IPS-18c (cell line): ENCODE results near the gene C1orf167.
"Not testable (repeated sequence)": the region's sequence is repeated elsewhere in the genome, so short reads cannot be mapped to it uniquely, and the experiment has no call there.

ENCODE experiments used
- H3K4me3 ChIP-seq: 2 replicates; pipeline ENCODE4 v1.7.0; 2013; ENCODE audit warnings: low read depth, mild to moderate bottlenecking, low read length, moderate library complexity; ENCODE audit not compliant: insufficient read depth
- H3K9me3 ChIP-seq: one replicate; pipeline ENCODE4 v1.6.1; 2013; ENCODE audit warnings: mild to moderate bottlenecking, low read length, moderate library complexity; ENCODE audit not compliant: control insufficient read depth, insufficient read depth

The C1orf167 gene

GRCh38 chr1:11803924-11804665, 42.1 kb downstream of the C1orf167 start:
- not testable (repeated sequence) for H3K9me3 ChIP-seq
- H3K4me3 ChIP-seq, result peak overlapping the region; percentile 89

- peak overlapping the region; percentile 89 for H3K4me3 ChIP-seq
- peaks cover 2% of the 10 kb centered on the region for H3K9me3 ChIP-seq
Measured at GRCh38 chr1:11804666-11805421, 42.9 kb downstream of the C1orf167 start.

DNA sequence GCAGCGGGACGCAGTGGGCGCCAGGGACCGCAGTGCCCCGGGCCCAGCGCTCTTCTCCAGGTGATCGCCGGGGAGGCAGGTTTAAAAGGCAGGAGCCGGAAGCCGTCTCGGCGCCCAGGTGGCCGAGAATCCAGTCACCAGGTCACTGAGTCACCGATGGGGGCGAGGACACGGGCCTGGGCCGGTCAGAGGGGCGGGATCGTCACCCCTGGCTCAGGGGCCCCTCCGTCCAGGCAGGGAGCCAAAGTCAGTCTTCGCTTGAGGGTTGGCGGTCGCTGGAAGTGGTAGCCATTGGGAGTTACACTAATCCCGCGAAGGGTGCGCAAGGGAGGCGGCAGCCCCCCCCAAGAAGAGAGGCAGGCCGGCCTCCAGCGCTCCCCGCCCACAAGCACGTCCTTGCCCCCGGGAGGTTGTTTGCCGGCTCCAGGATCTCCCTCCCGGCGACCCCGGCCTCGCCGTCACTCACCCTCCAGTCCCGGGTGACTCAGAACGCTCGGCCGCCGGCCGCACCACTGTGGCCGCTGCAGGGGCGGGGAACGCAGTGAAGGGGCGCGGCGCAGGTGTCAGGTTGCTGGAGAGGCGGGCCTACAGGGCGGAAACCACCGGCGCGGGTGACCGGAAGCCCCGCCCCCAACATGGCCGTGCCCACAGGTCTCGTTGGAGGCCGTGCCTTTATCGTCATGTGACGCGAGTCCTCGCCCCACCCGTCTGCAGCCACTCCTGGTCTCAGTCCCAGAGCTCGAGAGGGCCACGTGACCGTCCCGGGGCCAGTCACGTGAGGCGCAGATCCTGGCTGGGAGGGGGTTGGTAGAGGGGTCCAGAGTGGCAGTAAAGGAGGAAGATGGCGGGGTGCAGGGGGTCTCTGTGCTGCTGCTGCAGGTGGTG, 43.7 kb downstream of the C1orf167 start, which contains the start of the genes CLCN6 and MTHFR:
CLCN6 (plus strand) TSS at position 770 of the 885 bp plus-strand sequence; CDS start at position 842, 72 bp downstream.
MTHFR (minus strand) TSS at position 543 of the 885 bp plus-strand sequence. CDS start 2,848 bp downstream, outside the sequence.
- Histone ChIP-seq H3K9me3 (peaks cover 2% of the 10 kb centered on the region), H3K4me3 (peak within 1 kb of the TSS; percentile 89)

DNA sequence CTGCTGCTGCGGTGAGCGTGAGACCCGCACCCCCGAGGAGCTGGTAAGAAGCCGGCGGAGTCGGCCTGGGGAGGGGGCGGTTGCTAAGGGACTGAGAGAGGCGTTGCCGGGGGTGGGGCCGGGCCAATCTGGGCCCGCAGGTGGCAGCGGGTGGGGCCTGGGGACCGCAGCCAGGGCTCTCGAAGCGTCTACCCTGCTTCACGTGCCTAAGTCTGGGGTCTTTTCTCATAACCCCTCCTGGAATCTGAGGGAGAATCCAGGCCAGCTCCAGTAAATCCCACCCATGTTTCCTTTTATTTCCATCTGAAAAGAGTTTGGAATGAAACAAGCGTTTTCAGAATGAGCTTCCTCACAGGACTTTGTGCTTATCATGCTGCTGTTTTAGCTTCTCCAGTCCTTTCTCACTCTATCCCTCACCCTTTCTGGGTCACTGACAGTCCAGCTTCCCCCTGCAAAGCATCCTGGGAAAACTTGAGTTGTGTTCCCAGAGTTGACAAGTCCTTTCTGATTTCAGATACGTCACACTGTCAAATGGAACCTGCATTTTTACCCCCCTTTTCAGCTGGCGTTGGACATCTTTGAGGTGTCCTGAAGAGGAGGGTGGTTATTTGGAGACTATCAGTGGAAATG, 44.4 kb downstream of the C1orf167 start:
- H3K4me3 ChIP-seq, result peak overlapping the region; percentile 89
- peaks cover 2% of the 10 kb centered on the region for H3K9me3 ChIP-seq

GRCh38 chr1:11807133-11807532, 45.1 kb downstream of the C1orf167 start:
- Histone ChIP-seq H3K4me3 (peak overlapping the region; percentile 25; the same call in 1 of the 2 replicates), H3K9me3 (peaks cover 2% of the 10 kb centered on the region)

GRCh38 chr1:11813021-11813420, 51.0 kb downstream of the C1orf167 start:
- H3K9me3 ChIP-seq, result no peaks in the 10 kb centered on the region
- no peak overlapping the region for H3K4me3 ChIP-seq

DNA sequence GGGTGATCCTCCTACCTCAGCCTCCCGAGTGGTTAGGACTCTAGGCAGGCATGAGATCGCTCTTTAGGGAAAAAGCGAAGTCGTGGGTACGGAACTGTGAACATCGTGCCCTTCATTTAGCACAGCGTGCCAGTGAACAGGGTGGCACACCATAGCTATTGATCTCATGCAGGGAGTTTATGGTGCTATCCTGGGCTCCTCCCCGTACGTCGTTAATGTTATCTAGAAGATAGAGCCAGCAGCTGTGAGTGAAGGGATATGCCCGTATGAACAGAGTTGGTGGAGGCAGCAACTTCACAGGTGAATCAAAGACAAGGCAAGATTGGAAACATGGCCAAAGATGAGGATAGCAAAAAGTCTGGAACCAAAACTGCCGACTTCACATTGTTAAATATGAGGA, 55.2 kb downstream of the C1orf167 start:
- Histone ChIP-seq H3K9me3 (no peaks in the 10 kb centered on the region), H3K4me3 (no peak overlapping the region)

DNA sequence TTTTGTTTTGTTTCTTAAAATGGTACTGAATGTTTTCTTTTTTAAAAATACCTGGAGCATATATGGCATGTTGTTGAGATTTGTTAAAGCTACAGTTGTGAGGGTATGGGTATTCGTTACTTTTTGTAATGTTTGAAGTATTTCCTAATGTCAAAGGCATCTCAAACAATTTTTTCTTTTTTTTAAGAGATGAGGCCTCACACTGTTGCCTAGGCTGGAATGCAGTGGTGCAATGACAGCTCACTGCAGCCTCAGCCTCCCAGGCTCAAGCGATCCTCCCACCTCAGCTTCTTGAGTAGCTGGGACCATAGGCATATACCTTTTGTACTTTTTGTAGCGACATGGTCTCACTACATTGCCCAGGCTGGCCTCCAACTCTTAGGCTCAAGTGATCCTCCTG, 60.1 kb downstream of the C1orf167 start:
- no peaks in the 10 kb centered on the region for H3K9me3 ChIP-seq
- H3K4me3 ChIP-seq, result no peak overlapping the region

- no peaks in the 10 kb centered on the region for H3K9me3 ChIP-seq
- H3K4me3 ChIP-seq, result no peak overlapping the region
Measured at GRCh38 chr1:11823366-11824137, 61.6 kb downstream of the C1orf167 start.

DNA sequence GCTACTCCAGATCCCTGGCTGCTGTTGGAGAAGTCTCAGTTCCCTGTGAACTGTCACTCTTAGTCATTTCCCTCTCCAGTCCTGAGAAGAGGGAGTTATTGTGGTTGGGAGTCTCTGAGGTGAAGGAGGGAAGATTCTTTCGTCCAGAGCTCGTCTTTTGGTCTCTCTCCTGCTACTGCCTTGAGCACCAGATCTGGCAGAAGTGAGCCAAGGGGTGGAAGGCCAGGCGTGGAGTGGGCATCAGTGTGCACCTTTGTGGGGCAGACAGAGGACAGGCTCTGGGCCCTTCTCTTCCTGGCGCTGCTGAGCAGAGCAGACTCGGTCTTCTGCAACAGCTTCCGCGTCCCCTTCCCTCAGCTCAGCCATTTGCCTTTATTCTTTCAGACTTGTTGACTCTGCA, 63.1 kb downstream of the C1orf167 start:
- no peak overlapping the region for H3K4me3 ChIP-seq

DNA sequence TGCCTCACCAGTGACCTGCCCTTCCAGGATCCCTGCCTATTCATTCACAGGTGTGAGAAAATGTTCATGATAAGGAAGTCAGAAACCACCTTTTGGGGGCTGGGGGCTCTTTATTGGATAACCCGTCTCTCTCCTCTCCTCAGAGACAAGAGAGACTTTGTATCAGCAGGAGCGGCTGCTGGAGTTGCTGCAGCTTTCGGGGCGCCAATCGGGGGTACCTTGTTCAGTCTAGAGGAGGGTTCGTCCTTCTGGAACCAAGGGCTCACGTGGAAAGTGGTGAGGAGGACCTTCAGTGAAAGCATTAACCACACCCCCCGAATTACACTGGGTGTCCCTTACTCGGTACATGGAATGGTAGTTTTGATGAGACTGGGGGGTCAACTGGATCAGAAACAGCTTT, 65.0 kb downstream of the C1orf167 start:
- Histone ChIP-seq H3K4me3 (no peak overlapping the region), H3K9me3 (no peaks in the 10 kb centered on the region)

More for the DNA sequence above, 63.1 kb downstream of the C1orf167 start:
- H3K9me3 ChIP-seq, result no peaks in the 10 kb centered on the region

DNA sequence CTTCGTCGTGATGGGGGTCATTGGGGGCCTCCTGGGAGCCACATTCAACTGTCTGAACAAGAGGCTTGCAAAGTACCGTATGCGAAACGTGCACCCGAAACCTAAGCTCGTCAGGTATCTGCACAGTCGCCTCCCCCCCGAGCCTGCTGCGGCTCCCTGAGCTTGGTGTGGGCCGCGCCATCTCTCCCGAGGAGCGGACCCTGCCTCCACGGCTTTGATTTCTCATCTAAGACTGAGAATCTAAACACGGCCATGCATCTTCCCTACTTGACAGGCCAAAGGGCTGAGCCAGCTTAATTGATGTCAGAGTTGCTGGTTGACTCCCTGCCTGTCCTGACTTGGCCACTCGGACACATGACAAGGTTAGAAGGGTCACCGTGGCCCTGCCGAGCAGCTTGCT, 66.5 kb downstream of the C1orf167 start:
- Histone ChIP-seq H3K9me3 (no peaks in the 10 kb centered on the region), H3K4me3 (no peak overlapping the region)

GRCh38 chr1:11831945-11832725, 70.1 kb downstream of the C1orf167 start:
- H3K9me3 ChIP-seq, result no peaks in the 10 kb centered on the region
- no peak overlapping the region for H3K4me3 ChIP-seq

- H3K4me3 ChIP-seq, result no peak overlapping the region
Measured at GRCh38 chr1:11833497-11833896, 71.5 kb downstream of the C1orf167 start.

DNA sequence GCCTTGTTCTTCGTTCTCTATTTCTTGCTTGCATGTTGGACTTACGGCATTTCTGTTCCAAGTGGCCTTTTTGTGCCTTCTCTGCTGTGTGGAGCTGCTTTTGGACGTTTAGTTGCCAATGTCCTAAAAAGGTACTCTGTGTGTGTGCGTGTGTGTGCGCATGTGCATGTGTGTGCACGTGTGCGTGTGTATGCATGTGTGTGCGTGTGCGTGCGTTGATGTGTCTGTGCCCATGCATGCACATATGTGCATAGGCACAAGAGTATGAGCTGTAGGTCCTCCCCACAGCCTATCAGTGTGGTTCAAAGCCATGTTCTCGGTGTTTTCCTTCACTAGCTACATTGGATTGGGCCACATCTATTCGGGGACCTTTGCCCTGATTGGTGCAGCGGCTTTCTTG, 71.9 kb downstream of the C1orf167 start:
- no peak overlapping the region for H3K4me3 ChIP-seq
- H3K9me3 ChIP-seq, result no peaks in the 10 kb centered on the region

More at GRCh38 chr1:11833497-11833896, 71.5 kb downstream of the C1orf167 start:
- H3K9me3 ChIP-seq, result no peaks in the 10 kb centered on the region
